Activated T-helper 2 cell treated with anti-CD3 and anti-CD28 coated beads, Interferon-gamma antibody, Interleukin-2, Interleukin-4, amounts not matched to agents 10 μg/mL and 5 μg/mL and 100 μg/mL, durations not matched to agents 14 hours and 24 hours and 36 hours (primary cell): Measurements from ENCODE around the gene PDS5A. TPM values are rescaled to one million over a fixed set of nuclear protein-coding genes. Genes with fewer than 3 reads are reported as not detected.
A peak's percentile ranks its signal among the peaks of the same experiment; 100 is the strongest.
"Not testable (repeated sequence)": the region's sequence is repeated elsewhere in the genome, so short reads cannot be mapped to it uniquely, and the experiment has no call there.

Source experiments
- DNase-seq: peaks from one replicate; pipeline ENCODE4 v3.0.0; 2021; ENCODE audit warnings: low spot score
- H3K27ac Mint-ChIP-seq: one replicate; pipeline ENCODE4 v1.8.0; 2021; ENCODE audit warnings: mixed read lengths
- H3K27me3 Mint-ChIP-seq: one replicate; pipeline ENCODE4 v1.8.0; 2021; ENCODE audit warnings: low read depth, mixed read lengths
- H3K36me3 Mint-ChIP-seq: one replicate; pipeline ENCODE4 v1.8.0; 2021; ENCODE audit warnings: low read depth, mixed read lengths
- H3K4me1 Mint-ChIP-seq: one replicate; pipeline ENCODE4 v1.8.0; 2021; ENCODE audit warnings: low read depth, mixed read lengths
- H3K4me3 Mint-ChIP-seq: one replicate; pipeline ENCODE4 v1.8.0; 2021; ENCODE audit warnings: low read depth, mild to moderate bottlenecking, moderate library complexity, mixed read lengths
- H3K9me3 Mint-ChIP-seq: one replicate; pipeline ENCODE4 v1.8.0; 2021; ENCODE audit warnings: mixed read lengths
- intact Hi-C: fragments of 100-400 bp; cut with micrococcal nuclease; formaldehyde crosslinking; loops from one replicate; pipeline ENCODE4 v1.15.1; 2023
- total RNA-seq: library from RNA; stranded (reverse); gene quantifications from 2 replicates; pipeline ENCODE4 v1.2.3, GENCODE V29; 2022

The PDS5A gene
- total RNA-seq, 1 donor from 2014 or later: 117 TPM

DNA sequence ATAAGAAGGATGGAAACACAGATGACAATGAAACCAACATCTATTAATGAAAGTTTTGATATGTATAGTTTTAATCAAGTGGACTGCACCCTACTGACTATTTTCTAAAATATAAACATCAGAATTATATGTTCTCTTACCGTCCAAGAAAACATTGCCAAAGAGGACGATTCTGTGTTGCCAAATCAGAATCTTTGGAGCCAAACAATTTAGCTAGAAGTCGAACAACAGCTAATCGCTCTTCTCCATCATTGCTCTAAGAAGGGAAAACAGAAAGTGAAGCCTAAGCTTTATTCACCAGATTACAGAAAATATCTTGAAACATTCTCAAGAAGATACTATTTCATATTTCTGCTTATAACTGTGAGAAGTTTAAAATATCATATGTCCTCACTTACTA lies 64.2 kb downstream of the PDS5A start:
- H3K36me3 Mint-ChIP-seq: peaks cover 55% of the 10 kb centered on the region
- no peaks in the 10 kb centered on the region for H3K27me3 Mint-ChIP-seq
- intact Hi-C loops: no loop called here

DNA sequence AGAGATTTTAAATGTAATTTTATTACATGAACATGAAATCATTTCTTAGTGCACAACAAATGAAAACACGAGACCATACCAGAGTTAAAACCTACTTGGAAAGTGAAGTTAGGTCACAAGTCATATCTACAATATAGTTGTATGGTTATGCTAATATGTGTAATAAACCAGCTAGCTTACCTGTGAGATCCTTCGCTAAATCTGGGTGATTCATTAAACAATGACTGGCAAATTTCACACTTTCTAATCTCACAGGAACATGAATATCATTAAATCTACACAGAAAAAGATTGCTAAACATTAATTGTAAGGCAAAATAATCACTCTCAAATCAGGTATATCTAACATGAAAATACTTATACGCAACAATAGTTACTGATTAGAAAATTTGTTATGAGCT lies 67.6 kb downstream of the PDS5A start:
- Mint-ChIP-seq H3K9me3 (no peaks in the 10 kb centered on the region), H3K27me3 (no peaks in the 10 kb centered on the region), H3K4me3 (no peak overlapping the region), H3K4me1 (peaks cover 8% of the 10 kb centered on the region), H3K36me3 (peaks cover 59% of the 10 kb centered on the region), H3K27ac (no peak overlapping the region)
- intact Hi-C loops: no loop called here
- no peak for DNase-seq

More for the DNA sequence above, 64.2 kb downstream of the PDS5A start:
- Mint-ChIP-seq H3K27ac (no peak overlapping the region), H3K4me3 (no peak overlapping the region), H3K9me3 (no peaks in the 10 kb centered on the region), H3K4me1 (no peaks in the 10 kb centered on the region)
- no peak for DNase-seq

DNA sequence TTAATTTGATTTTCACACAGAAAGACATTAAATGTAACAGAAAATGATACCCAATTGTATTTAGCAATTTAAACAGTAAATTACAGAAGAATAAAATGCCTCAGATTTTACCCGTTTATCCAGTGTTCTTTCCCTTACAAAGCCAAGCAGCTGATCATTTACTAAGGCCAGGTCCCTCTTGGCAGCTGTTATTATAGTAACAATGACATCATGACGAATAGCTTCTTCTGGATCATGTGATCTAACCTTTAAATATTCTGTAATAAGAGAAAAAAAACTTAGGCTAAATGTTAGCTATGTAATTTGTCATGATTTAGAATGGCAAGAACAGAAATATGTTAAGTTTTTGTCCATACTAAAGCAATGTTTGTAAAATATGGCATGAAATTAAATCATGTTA lies 69.4 kb downstream of the PDS5A start:
- Mint-ChIP-seq H3K27ac (no peak overlapping the region), H3K4me3 (no peak overlapping the region), H3K4me1 (peaks cover 8% of the 10 kb centered on the region), H3K27me3 (no peaks in the 10 kb centered on the region), H3K9me3 (no peaks in the 10 kb centered on the region), H3K36me3 (peaks cover 57% of the 10 kb centered on the region)
- DNase-seq: no peak
- intact Hi-C loops: no loop called here

DNA sequence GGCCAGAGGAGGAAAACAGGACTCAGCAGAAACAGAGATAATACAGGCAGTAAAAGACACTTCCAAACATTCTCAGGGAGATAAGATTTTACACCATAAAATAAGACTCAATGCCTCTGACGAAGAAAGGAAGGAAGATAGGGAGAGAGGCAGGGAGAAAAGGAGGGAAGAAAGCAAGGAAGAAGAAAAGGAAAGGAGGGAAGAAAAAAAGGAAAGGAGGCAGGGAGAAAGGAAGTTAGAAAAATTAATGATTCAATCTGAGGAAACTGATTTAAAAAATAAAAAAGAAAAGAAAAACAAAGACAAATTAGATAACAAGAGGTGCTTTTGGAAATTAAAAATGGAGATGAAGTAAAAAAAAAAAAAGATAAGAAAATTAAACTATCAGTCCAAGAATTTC lies 72.1 kb downstream of the PDS5A start:
- H3K9me3 Mint-ChIP-seq: no peaks in the 10 kb centered on the region
- H3K4me1 Mint-ChIP-seq: peaks cover 8% of the 10 kb centered on the region
- no peak for DNase-seq
- intact Hi-C loops: no loop called here
- no peaks in the 10 kb centered on the region for H3K27me3 Mint-ChIP-seq
- no peak overlapping the region for H3K27ac Mint-ChIP-seq
- H3K4me3 Mint-ChIP-seq: no peak overlapping the region
- H3K36me3 Mint-ChIP-seq: peaks cover 54% of the 10 kb centered on the region

DNA sequence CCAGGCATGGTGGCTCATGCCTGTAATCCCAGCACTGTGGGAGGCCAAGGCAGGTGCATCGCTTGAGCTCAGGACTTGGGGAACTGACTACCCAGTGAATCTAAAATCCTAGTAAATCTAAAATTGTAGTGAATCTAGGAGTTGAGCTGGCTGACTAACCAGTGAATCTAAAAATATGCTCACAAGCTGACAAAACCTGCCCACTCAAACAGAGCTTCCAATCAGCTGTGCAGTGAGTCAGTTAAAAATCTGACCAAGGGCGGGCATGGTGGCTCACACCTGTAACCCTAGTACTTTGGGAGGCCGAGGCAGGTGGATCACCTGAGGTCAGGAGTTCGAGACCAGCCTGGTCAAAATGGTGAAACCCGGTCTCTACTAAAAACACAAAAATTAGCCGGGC lies 72.7 kb downstream of the PDS5A start:
- H3K9me3 Mint-ChIP-seq, DNase-seq, H3K27ac Mint-ChIP-seq, H3K4me3 Mint-ChIP-seq, intact Hi-C loops, H3K4me1 Mint-ChIP-seq, H3K27me3 Mint-ChIP-seq: not testable (repeated sequence)
- H3K36me3 Mint-ChIP-seq: peaks cover 53% of the 10 kb centered on the region

DNA sequence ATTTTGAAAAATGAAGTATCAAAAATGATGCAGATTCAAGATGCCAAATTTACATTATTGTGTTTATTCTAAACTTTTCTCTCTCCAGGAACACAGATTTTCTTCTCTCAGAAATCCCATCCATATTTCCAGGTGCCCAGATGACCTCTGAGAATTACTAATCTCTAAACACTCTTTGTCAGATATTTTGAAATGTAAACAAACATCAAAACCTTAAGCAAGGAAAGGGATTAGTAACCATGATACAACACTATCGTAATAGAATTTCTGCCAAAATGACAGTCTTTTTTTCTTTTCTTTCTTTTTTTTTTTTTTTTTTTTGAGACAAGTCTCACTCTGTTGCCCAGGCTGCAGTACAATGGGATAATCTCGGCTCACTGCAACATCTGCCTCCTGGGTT lies 76.7 kb downstream of the PDS5A start:
- H3K4me1 Mint-ChIP-seq: peaks cover 3% of the 10 kb centered on the region
- H3K9me3 Mint-ChIP-seq: no peaks in the 10 kb centered on the region
- H3K36me3 Mint-ChIP-seq: peaks cover 66% of the 10 kb centered on the region
- no peak for DNase-seq
- H3K27ac Mint-ChIP-seq: no peak overlapping the region
- no peak overlapping the region for H3K4me3 Mint-ChIP-seq
- H3K27me3 Mint-ChIP-seq: no peaks in the 10 kb centered on the region
- intact Hi-C loops: no loop called here

DNA sequence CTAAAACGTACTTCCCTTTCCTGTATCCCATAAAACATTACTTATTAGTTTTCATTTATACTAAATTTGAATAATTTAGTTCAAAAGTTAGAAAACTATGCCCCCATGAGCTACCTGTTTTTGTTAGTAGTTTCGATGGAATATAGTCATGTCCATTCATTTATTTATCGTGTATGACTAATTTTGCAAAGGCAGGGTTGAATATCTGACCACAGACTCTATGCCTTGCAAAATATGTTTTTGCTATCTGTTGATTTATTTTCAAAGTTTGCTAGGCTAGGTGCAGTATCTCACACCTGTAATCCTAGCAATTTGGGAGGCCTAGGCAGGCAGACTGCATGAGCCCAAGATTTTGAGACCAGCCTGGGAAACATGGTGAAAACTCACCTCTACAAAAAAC lies 78.4 kb downstream of the PDS5A start:
- H3K4me1 Mint-ChIP-seq: no peaks in the 10 kb centered on the region
- H3K9me3 Mint-ChIP-seq: no peaks in the 10 kb centered on the region
- no peaks in the 10 kb centered on the region for H3K27me3 Mint-ChIP-seq
- intact Hi-C loops: no loop called here
- H3K27ac Mint-ChIP-seq: no peak overlapping the region
- no peak overlapping the region for H3K4me3 Mint-ChIP-seq
- DNase-seq: no peak
- H3K36me3 Mint-ChIP-seq: peaks cover 73% of the 10 kb centered on the region

DNA sequence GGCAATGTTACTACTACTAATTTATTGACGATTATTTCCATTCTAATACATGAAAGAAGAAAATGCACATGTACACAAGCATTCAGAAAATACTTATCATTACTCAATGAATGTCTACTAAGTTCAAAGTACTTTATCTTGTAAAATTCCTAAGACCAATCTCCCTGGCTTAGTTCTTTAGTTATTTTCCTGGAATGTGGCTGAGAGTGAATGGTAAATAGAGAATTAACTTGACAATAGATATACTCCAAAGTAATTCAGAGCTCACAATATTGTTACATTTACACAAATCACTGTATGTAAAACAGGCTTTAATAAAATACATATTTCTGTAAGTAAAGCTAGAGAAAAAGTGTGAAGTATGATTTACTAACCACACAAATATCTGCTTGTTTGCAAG lies 79.7 kb downstream of the PDS5A start:
- Mint-ChIP-seq H3K27me3 (no peaks in the 10 kb centered on the region), H3K27ac (no peak overlapping the region), H3K9me3 (no peaks in the 10 kb centered on the region), H3K4me3 (no peak overlapping the region), H3K36me3 (peaks cover 77% of the 10 kb centered on the region), H3K4me1 (no peaks in the 10 kb centered on the region)
- intact Hi-C loops: no loop called here
- no peak for DNase-seq

DNA sequence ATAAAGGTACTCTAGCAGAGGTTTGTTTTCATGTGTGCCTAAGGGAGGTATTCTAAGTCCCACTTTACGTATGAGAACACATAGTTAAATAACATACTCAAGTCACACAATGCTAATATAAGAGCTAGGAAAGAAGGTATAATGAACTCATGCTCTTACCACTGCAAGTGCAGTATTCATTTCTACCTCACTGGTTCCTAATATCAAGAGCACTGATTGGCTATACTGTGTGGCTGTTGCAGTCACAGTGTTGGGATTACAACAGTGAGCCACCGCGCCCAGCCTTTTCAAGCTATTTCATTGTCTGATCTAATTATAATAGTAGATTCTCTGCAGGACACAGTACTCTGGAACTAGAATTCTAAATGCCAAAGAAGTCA lies 84.0 kb downstream of the PDS5A start:
- no peak for DNase-seq
- H3K36me3 Mint-ChIP-seq: peaks cover 75% of the 10 kb centered on the region
- H3K9me3 Mint-ChIP-seq: no peaks in the 10 kb centered on the region
- no peak overlapping the region for H3K27ac Mint-ChIP-seq
- H3K4me3 Mint-ChIP-seq: no peak overlapping the region
- no peaks in the 10 kb centered on the region for H3K27me3 Mint-ChIP-seq
- no peaks in the 10 kb centered on the region for H3K4me1 Mint-ChIP-seq
- intact Hi-C loops: no loop called here

DNA sequence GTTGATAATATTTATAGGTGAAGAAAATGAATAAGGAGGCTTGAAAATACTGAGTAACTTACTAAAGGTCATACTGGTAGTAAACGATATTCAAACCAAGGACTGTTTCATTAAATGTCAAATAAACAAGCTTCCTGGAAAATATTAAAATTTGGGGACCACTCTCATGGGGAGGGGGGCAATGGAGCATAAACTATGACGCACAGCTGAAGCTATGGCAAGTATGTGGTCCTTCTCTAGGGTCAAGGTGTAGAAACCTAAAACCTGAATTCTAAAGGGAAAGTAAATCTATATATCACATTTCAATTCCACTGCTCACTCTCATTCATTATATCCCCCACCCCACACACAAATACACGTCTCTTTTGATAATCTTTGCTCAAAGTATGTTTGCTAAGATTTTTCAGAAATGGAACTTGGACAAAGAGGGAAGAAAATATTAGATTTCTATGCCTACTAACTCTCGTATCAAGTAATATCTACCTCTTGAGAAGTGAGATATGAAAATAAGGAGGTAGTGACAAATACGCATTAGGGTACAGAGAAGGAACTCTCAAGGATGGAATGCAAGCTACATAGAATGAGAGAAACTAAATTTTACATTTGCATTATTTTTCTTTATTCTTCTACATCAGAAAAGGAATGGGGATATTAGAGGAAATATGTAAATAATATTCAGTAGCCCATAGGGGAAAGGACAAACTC lies 84.6 kb downstream of the PDS5A start:
- no peak for DNase-seq
- Mint-ChIP-seq H3K4me3 (no peak overlapping the region), H3K4me1 (no peaks in the 10 kb centered on the region), H3K27me3 (no peaks in the 10 kb centered on the region), H3K9me3 (no peaks in the 10 kb centered on the region), H3K36me3 (peaks cover 77% of the 10 kb centered on the region), H3K27ac (peak overlapping the region; percentile 23)
- intact Hi-C loops: no loop called here

DNA sequence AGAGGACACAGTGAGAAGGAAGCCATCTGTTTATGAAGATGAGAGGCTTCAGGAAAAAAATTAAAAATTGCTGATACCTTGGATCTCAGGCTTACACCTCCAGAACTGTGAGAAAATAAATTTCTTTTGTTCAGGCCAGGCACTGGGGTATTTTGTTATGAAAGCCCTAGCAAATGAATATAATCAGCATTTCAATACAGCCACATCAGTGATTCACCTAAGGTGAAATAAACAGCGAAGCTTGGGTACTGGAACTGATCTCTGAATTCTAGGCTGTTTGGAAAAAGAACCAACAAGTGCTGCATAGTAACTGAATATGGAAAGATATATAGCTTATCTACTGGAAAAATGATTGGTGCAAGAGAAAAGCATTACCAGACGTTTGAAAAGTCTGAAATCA lies 88.5 kb downstream of the PDS5A start:
- no peak for DNase-seq
- Mint-ChIP-seq H3K9me3 (no peaks in the 10 kb centered on the region), H3K27ac (no peak overlapping the region), H3K27me3 (no peaks in the 10 kb centered on the region), H3K36me3 (peaks cover 80% of the 10 kb centered on the region), H3K4me1 (no peaks in the 10 kb centered on the region), H3K4me3 (no peak overlapping the region)
- intact Hi-C loops: no loop called here

DNA sequence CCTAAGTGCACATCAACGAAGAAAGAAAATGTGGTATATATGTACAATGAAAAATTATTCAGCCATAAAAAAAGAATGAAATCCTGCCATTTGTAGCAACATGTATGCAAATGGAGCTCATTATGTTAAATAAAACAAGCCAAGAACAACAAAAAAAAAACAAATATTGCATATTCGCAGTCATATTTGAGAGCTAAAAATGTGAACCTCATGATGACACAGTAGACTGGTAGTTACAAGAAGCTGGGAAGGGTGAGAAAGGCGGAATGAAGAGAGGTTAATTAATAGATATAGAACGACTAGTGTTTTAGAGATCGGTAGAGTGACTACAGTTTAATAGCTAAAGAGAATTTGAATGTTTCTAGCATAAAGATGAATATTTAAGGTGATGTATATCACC lies 89.2 kb downstream of the PDS5A start:
- Mint-ChIP-seq H3K4me3 (no peak overlapping the region), H3K27ac (no peak overlapping the region), H3K4me1 (no peaks in the 10 kb centered on the region), H3K27me3 (no peaks in the 10 kb centered on the region), H3K9me3 (no peaks in the 10 kb centered on the region), H3K36me3 (peaks cover 81% of the 10 kb centered on the region)
- intact Hi-C loops: no loop called here
- no peak for DNase-seq

DNA sequence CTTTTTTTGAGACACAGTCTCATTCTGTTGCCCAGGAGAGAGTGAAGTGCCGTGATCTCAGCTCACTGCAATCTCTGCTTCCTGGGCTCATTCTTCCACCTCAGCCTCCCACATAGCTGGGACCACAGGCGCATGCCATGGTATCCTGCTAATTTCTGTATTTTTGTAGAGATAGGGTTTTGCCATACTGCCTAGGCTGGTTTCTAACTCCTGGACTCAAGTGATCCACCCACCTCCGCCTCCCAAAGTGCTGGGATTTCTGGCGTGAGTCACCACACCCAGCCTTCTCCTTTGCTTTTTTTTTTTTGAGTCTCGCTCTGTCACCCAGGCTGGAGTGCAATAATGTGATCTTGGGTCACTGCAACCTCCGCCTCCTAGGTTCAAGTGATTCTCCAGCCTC lies 94.1 kb downstream of the PDS5A start:
- peak overlapping the region; percentile 33 for H3K27ac Mint-ChIP-seq
- H3K4me1 Mint-ChIP-seq: peaks cover 6% of the 10 kb centered on the region
- intact Hi-C loops: no loop called here
- no peaks in the 10 kb centered on the region for H3K9me3 Mint-ChIP-seq
- no peak for DNase-seq
- H3K36me3 Mint-ChIP-seq: peaks cover 80% of the 10 kb centered on the region
- no peaks in the 10 kb centered on the region for H3K27me3 Mint-ChIP-seq
- no peak overlapping the region for H3K4me3 Mint-ChIP-seq

DNA sequence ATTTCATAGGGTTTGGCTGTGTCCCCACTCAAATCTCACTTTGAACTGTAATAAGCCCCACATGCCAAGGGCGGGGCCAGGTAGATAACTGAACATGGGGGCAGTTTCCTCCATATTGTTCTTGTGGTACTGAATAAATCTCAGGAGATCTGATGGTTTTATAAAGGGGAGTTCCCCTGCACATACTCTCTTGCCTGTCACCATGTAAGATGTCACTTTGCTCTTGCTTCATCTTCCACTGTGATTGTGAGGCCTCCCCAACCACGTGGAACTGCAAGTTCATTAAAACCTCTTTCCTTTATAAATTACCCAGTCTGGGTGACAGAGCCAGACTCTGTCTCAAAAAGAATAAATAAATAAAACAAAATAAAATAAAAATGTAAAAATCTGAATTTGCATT lies 95.9 kb downstream of the PDS5A start:
- Mint-ChIP-seq H3K27ac (no peak overlapping the region), H3K9me3 (no peaks in the 10 kb centered on the region), H3K4me1 (peaks cover 6% of the 10 kb centered on the region), H3K27me3 (no peaks in the 10 kb centered on the region), H3K36me3 (peaks cover 71% of the 10 kb centered on the region), H3K4me3 (no peak overlapping the region)
- intact Hi-C loops: no loop called here
- no peak for DNase-seq
